ENCODE data around the gene CLEC2L.

The CLEC2L gene

DNA sequence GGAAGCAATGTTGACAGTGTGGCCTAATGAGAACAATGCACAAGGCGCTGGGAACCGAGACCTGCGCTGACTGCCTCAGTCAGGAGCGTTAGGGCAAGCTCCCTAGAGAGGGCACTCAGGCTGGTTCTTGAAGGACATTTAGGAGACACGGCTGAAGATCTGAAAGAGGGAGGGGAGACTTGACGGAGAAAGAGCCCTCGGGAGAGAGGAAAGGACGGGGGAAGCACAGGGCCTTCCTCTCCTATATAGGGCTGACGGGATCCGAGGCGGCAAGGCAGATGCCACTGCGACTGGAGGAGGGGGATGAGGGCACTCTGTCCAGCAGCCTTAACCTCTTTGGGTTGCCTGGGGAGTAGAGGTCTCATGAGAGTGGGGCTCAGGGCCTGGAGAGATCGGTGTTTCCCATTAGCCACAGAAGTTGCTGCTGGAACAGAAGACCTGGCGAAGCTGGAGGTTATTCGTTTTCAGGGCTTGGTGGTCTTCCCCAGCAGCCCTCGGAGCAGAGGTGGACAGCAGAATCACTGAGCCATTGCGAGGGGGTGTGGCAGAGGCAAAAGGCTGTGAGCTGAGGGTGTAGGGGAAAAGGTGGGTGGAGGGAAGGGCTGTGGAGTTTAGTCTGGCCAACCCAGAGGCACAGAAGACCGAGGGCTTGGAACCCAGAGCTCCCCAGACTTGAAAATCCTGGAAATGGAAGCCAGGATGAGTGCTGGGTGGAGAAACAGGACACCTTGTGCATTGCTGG lies 36.0 kb downstream of the CLEC2L start (continued):
- TF ChIP-seq, protein P1, sequence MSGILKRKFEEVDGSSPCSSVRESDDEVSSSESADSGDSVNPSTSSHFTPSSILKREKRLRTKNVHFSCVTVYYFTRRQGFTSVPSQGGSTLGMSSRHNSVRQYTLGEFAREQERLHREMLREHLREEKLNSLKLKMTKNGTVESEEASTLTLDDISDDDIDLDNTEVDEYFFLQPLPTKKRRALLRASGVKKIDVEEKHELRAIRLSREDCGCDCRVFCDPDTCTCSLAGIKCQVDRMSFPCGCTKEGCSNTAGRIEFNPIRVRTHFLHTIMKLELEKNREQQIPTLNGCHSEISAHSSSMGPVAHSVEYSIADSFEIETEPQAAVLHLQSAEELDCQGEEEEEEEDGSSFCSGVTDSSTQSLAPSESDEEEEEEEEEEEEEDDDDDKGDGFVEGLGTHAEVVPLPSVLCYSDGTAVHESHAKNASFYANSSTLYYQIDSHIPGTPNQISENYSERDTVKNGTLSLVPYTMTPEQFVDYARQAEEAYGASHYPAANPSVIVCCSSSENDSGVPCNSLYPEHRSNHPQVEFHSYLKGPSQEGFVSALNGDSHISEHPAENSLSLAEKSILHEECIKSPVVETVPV (CRISPR knock-in tag; IDR thresholded peaks at IDR 0.05) = no peak
- TF ChIP-seq, protein P2, sequence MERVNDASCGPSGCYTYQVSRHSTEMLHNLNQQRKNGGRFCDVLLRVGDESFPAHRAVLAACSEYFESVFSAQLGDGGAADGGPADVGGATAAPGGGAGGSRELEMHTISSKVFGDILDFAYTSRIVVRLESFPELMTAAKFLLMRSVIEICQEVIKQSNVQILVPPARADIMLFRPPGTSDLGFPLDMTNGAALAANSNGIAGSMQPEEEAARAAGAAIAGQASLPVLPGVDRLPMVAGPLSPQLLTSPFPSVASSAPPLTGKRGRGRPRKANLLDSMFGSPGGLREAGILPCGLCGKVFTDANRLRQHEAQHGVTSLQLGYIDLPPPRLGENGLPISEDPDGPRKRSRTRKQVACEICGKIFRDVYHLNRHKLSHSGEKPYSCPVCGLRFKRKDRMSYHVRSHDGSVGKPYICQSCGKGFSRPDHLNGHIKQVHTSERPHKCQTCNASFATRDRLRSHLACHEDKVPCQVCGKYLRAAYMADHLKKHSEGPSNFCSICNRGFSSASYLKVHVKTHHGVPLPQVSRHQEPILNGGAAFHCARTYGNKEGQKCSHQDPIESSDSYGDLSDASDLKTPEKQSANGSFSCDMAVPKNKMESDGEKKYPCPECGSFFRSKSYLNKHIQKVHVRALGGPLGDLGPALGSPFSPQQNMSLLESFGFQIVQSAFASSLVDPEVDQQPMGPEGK (CRISPR knock-in tag; IDR thresholded peaks at IDR 0.05; ENCODE audit: borderline replicate concordance) = no peak
- TF ChIP-seq SNAI2 (CRISPR knock-in tag; IDR thresholded peaks at IDR 0.05) (no peak), ESRRG (CRISPR knock-in tag; IDR thresholded peaks at IDR 0.05) (no peak), ZFP3 (CRISPR knock-in tag; IDR thresholded peaks at IDR 0.05) (no peak)

DNA sequence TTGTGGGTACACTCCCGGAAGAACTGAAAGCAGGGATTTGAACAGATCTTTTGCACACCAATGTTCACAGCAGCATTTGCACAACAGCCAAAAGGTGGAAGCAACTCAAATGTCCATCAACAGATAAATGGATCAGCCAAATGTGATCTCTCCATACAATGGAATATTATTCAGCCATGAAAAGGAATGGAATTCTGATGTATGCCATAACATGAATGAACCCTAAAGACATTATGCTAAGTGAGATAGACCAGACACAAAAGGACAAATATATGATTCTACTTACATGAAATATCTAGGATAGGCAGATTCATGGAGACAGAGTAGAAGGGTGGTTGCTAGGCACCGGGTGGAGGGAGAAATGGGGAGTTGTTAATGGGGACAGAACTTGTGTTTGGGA lies 36.7 kb downstream of the CLEC2L start:
- TF ChIP-seq TOX (CRISPR knock-in tag; IDR thresholded peaks at IDR 0.05; ENCODE audit: borderline replicate concordance) (no peak), ISL1 (CRISPR knock-in tag; IDR thresholded peaks at IDR 0.05) (no peak), POU6F1 (CRISPR knock-in tag; IDR thresholded peaks at IDR 0.05; ENCODE audit: borderline replicate concordance, low read depth) (no peak), ZFP3 (CRISPR knock-in tag; IDR thresholded peaks at IDR 0.05) (no peak), OSR1 (CRISPR knock-in tag; IDR thresholded peaks at IDR 0.05) (no peak), ESRRG (CRISPR knock-in tag; IDR thresholded peaks at IDR 0.05) (no peak), ZFP30 (CRISPR knock-in tag; IDR thresholded peaks at IDR 0.05) (no peak), PPARA (CRISPR knock-in tag; IDR thresholded peaks at IDR 0.05; ENCODE audit: borderline replicate concordance) (no peak)
- TF ChIP-seq, protein P3, sequence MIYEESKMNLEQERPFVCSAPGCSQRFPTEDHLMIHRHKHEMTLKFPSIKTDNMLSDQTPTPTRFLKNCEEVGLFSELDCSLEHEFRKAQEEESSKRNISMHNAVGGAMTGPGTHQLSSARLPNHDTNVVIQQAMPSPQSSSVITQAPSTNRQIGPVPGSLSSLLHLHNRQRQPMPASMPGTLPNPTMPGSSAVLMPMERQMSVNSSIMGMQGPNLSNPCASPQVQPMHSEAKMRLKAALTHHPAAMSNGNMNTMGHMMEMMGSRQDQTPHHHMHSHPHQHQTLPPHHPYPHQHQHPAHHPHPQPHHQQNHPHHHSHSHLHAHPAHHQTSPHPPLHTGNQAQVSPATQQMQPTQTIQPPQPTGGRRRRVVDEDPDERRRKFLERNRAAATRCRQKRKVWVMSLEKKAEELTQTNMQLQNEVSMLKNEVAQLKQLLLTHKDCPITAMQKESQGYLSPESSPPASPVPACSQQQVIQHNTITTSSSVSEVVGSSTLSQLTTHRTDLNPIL (CRISPR knock-in tag; IDR thresholded peaks at IDR 0.05; ENCODE audit: low read depth) = no peak
- TF ChIP-seq, protein P2 (CRISPR knock-in tag; IDR thresholded peaks at IDR 0.05; ENCODE audit: borderline replicate concordance) = no peak
- TF ChIP-seq, protein P4, sequence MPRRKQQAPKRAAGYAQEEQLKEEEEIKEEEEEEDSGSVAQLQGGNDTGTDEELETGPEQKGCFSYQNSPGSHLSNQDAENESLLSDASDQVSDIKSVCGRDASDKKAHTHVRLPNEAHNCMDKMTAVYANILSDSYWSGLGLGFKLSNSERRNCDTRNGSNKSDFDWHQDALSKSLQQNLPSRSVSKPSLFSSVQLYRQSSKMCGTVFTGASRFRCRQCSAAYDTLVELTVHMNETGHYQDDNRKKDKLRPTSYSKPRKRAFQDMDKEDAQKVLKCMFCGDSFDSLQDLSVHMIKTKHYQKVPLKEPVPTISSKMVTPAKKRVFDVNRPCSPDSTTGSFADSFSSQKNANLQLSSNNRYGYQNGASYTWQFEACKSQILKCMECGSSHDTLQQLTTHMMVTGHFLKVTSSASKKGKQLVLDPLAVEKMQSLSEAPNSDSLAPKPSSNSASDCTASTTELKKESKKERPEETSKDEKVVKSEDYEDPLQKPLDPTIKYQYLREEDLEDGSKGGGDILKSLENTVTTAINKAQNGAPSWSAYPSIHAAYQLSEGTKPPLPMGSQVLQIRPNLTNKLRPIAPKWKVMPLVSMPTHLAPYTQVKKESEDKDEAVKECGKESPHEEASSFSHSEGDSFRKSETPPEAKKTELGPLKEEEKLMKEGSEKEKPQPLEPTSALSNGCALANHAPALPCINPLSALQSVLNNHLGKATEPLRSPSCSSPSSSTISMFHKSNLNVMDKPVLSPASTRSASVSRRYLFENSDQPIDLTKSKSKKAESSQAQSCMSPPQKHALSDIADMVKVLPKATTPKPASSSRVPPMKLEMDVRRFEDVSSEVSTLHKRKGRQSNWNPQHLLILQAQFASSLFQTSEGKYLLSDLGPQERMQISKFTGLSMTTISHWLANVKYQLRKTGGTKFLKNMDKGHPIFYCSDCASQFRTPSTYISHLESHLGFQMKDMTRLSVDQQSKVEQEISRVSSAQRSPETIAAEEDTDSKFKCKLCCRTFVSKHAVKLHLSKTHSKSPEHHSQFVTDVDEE (CRISPR knock-in tag; IDR thresholded peaks at IDR 0.05) = no peak
- ATAC-seq = no peak

DNA sequence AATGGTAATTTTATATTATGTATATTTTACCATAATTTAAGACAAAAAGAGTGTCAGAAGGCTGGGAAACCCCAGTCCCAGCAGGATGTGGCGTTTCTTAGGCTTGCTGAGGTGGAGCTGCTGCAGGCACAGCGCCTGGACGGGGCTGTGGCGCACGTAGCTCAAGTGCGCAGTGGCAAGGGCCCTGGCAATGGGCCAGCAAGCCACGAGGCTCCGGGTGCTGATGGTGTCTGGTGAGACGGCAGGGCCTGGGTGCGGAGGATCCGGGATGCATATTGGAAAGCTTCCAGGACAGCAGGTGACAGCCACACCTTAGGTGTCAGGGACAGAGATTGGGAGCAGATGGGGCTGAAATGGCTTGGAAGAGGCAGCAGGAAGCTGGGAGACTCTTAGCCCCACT lies 37.2 kb downstream of the CLEC2L start:
- no peak for ATAC-seq
- TF ChIP-seq ZFP3 (CRISPR knock-in tag; IDR thresholded peaks at IDR 0.05) (no peak), ZC3H10 (CRISPR knock-in tag; IDR thresholded peaks at IDR 0.05) (no peak), POU6F1 (CRISPR knock-in tag; IDR thresholded peaks at IDR 0.05; ENCODE audit: borderline replicate concordance, low read depth) (no peak), TOX (CRISPR knock-in tag; IDR thresholded peaks at IDR 0.05; ENCODE audit: borderline replicate concordance) (no peak), ESRRG (CRISPR knock-in tag; IDR thresholded peaks at IDR 0.05) (no peak), TCF4 (CRISPR knock-in tag; IDR thresholded peaks at IDR 0.05; ENCODE audit: borderline replicate concordance) (no peak), ZNF565 (CRISPR knock-in tag; conservative IDR thresholded peaks at IDR 0.05; ENCODE audit: low read depth) (no peak), OSR1 (CRISPR knock-in tag; IDR thresholded peaks at IDR 0.05) (no peak), CSDC2 (CRISPR knock-in tag; IDR thresholded peaks at IDR 0.05) (no peak)
- TF ChIP-seq, protein P3 (CRISPR knock-in tag; IDR thresholded peaks at IDR 0.05; ENCODE audit: low read depth) = no peak
- TF ChIP-seq, protein P4 (CRISPR knock-in tag; IDR thresholded peaks at IDR 0.05) = no peak
